Osteoblast (primary cell): ENCODE results near the gene STXBP4. TPM values are rescaled to one million over a fixed set of nuclear protein-coding genes. Genes with fewer than 3 reads are reported as not detected.

Experiments used
- DNase-seq: peaks from one replicate; pipeline ENCODE4 v3.0.0; 2011; ENCODE audit warnings: low spot score, mixed read lengths; ENCODE audit not compliant: insufficient read length; ENCODE audit errors: missing footprints
- H2AFZ ChIP-seq: 2 replicates; pipeline ENCODE4 v1.6.0; 2011; ENCODE audit warnings: mild to moderate bottlenecking, low read length
- H3K27ac ChIP-seq: 2 replicates; pipeline ENCODE4 v1.5.1; 2011; ENCODE audit warnings: mild to moderate bottlenecking, low read depth, low read length, moderate library complexity
- H3K27me3 ChIP-seq: 2 replicates; pipeline ENCODE4 v1.6.0; 2012; ENCODE audit warnings: mild to moderate bottlenecking, control low read depth, inconsistent platforms, low read length, moderate library complexity; ENCODE audit not compliant: insufficient read depth
- H3K36me3 ChIP-seq: 2 replicates; pipeline ENCODE4 v1.5.1; 2011; ENCODE audit warnings: mild to moderate bottlenecking, low read length, control low read depth, moderate library complexity; ENCODE audit not compliant: insufficient read depth
- H3K4me1 ChIP-seq: 2 replicates; pipeline ENCODE4 v1.5.1; 2011; ENCODE audit warnings: mild to moderate bottlenecking, low read length, control low read depth, moderate library complexity; ENCODE audit not compliant: insufficient read depth
- H3K4me2 ChIP-seq: 2 replicates; pipeline ENCODE4 v1.6.0; 2011; ENCODE audit warnings: mild to moderate bottlenecking, low read length; ENCODE audit not compliant: insufficient read depth
- H3K4me3 ChIP-seq: fragments of 200-600 bp; sonication (generic); 3 replicates; pipeline ENCODE4 v1.5.1; 2012; ENCODE audit warnings: mild to moderate bottlenecking, low read length, inconsistent platforms; ENCODE audit not compliant: insufficient read depth
- H3K79me2 ChIP-seq: 2 replicates; pipeline ENCODE4 v1.6.0; 2012; ENCODE audit warnings: mild to moderate bottlenecking, low read length, control low read depth, inconsistent platforms; ENCODE audit not compliant: insufficient read depth
- H3K9me3 ChIP-seq: 2 replicates; pipeline ENCODE4 v1.5.1; 2011; ENCODE audit warnings: low read depth, low read length, control low read depth
- H4K20me1 ChIP-seq: 2 replicates; pipeline ENCODE4 v1.6.0; 2012; ENCODE audit warnings: mild to moderate bottlenecking, low read length, control low read depth; ENCODE audit not compliant: insufficient read depth
- total RNA-seq: library from RNA; depleted of rRNA; stranded (reverse); fragments of >200 nt; gene quantifications from 2 replicates; pipeline ENCODE4 v1.2.3, GENCODE V29; 2012
- TF ChIP-seq, protein P1 (sequence below): IDR thresholded peaks from 2 replicates; pipeline ENCODE4 v1.5.1; 2011; ENCODE audit warnings: mild to moderate bottlenecking, low read depth, low read length, moderate library complexity; ENCODE audit errors: extremely low read depth

Gene STXBP4
- total RNA-seq, 1 donor = 19.2 TPM

DNA sequence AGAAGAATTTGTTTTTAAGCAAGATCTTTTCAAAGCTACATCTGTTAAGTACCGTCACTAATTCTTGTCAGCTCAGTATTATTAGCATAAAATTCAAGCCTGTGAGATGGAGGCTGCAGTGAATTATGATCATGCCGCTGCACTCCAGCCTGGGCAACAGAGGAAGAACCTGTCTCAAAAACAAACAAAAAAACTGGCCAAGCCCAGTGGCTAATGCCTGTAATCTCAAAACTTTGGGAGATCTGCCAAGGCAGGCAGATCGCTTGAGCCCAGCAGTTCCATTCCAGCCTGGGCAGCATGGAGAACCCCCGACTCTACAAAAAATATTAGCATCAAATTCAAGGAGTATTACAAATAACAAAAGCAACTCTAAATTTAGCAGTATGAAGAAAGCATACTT is 88.0 kb downstream of the STXBP4 start:
- Histone ChIP-seq H4K20me1 (no peaks in the 10 kb centered on the region), H3K4me1 (no peaks in the 10 kb centered on the region), H3K27ac (no peak overlapping the region), H3K4me3 (no peak overlapping the region), H3K4me2 (no peak overlapping the region), H3K9me3 (no peaks in the 10 kb centered on the region), H2AFZ (no peak overlapping the region), H3K79me2 (no peaks in the 10 kb centered on the region), H3K36me3 (no peaks in the 10 kb centered on the region), H3K27me3 (no peaks in the 10 kb centered on the region)
- DNase-seq = no peak
- TF ChIP-seq, protein P1, sequence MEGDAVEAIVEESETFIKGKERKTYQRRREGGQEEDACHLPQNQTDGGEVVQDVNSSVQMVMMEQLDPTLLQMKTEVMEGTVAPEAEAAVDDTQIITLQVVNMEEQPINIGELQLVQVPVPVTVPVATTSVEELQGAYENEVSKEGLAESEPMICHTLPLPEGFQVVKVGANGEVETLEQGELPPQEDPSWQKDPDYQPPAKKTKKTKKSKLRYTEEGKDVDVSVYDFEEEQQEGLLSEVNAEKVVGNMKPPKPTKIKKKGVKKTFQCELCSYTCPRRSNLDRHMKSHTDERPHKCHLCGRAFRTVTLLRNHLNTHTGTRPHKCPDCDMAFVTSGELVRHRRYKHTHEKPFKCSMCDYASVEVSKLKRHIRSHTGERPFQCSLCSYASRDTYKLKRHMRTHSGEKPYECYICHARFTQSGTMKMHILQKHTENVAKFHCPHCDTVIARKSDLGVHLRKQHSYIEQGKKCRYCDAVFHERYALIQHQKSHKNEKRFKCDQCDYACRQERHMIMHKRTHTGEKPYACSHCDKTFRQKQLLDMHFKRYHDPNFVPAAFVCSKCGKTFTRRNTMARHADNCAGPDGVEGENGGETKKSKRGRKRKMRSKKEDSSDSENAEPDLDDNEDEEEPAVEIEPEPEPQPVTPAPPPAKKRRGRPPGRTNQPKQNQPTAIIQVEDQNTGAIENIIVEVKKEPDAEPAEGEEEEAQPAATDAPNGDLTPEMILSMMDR = no peak

DNA sequence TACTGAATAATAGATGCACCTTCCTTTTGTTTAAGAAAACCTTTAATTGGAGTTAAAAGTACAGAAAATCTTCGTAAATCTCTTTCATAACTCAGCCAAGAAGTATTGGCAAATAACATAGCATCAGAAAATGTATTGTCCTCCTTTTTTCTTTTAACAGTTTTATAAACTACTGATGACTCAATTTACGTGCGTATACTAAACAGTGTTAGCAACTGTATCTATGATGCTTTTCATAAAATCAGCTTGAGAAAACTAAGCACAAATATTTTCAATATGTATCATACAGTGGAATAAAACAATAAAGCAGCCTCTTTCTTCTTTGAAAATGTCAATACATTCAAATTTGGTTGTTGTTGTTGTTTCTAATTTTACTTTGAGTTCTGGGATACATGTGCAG is 88.6 kb downstream of the STXBP4 start:
- no peaks in the 10 kb centered on the region for H4K20me1 ChIP-seq
- H3K4me2 ChIP-seq = no peak overlapping the region
- no peaks in the 10 kb centered on the region for H3K4me1 ChIP-seq
- H3K27ac ChIP-seq = no peak overlapping the region
- H3K4me3 ChIP-seq = no peak overlapping the region
- no peak overlapping the region for H2AFZ ChIP-seq
- H3K79me2 ChIP-seq = no peaks in the 10 kb centered on the region
- no peaks in the 10 kb centered on the region for H3K9me3 ChIP-seq
- TF ChIP-seq, protein P1 = no peak
- no peaks in the 10 kb centered on the region for H3K27me3 ChIP-seq
- DNase-seq = no peak
- no peaks in the 10 kb centered on the region for H3K36me3 ChIP-seq

DNA sequence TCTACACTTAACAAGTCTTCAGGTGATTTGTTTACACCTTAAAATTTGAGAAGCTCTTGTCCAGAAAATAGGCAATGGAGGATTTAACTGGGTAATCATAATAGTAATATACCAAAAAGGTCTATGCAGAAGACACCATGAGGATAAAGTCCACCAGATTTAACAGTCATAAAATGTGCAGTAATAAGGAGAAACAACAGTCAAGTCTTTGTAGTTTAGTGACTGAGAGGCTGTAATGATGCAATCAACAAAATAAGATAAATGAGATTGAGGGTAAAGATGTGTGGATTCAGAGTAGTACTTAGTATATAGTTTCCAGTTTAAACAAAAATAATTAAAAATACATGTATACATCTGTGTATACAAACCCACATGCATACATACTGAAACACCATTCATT is 91.2 kb downstream of the STXBP4 start:
- H4K20me1 ChIP-seq = no peaks in the 10 kb centered on the region
- no peaks in the 10 kb centered on the region for H3K79me2 ChIP-seq

GRCh38 chr17:55062921-55063320 is 94.4 kb downstream of the STXBP4 start:
- Histone ChIP-seq H3K4me1 (no peaks in the 10 kb centered on the region), H3K4me2 (no peak overlapping the region), H3K27me3 (no peaks in the 10 kb centered on the region), H3K27ac (no peak overlapping the region), H3K9me3 (no peaks in the 10 kb centered on the region), H3K36me3 (no peaks in the 10 kb centered on the region), H2AFZ (no peak overlapping the region), H3K79me2 (no peaks in the 10 kb centered on the region), H4K20me1 (no peaks in the 10 kb centered on the region), H3K4me3 (no peak overlapping the region)
- TF ChIP-seq, protein P1 = no peak
- DNase-seq = no peak

More for the DNA sequence above, 91.2 kb downstream of the STXBP4 start:
- no peak overlapping the region for H2AFZ ChIP-seq
- no peaks in the 10 kb centered on the region for H3K36me3 ChIP-seq
- no peaks in the 10 kb centered on the region for H3K27me3 ChIP-seq
- H3K4me2 ChIP-seq = no peak overlapping the region
- TF ChIP-seq, protein P1 = no peak
- no peak overlapping the region for H3K27ac ChIP-seq
- DNase-seq = no peak
- no peaks in the 10 kb centered on the region for H3K9me3 ChIP-seq
- no peaks in the 10 kb centered on the region for H3K4me1 ChIP-seq
- H3K4me3 ChIP-seq = no peak overlapping the region
